ENCODE results near the gene USP9X. TPM values are rescaled to one million over a fixed set of nuclear protein-coding genes. Genes with fewer than 3 reads are reported as not detected.

The USP9X gene
- total and polyA plus RNA-seq, 2 experiments from 2014 or later, result 62.2 to 329 TPM

- no peaks in the 10 kb centered on the region; the same call in 2 of the 3 replicates for H3K9me3 Mint-ChIP-seq
- H3K4me3 ChIP-seq, result no peak overlapping the region
- H3K27ac ChIP-seq (ENCODE audit: low read depth), result no peak overlapping the region
- peaks cover 5% of the 10 kb centered on the region for H3K27me3 Mint-ChIP-seq (ENCODE audit: insufficient read depth, low read depth, poor library complexity)
- no peaks in the 10 kb centered on the region for H3K9me2 ChIP-seq (ENCODE audit: insufficient read depth)
- DNase-seq (ENCODE audit: low spot score) (no peak), ATAC-seq (no peak)
- no peak overlapping the region for H3K27ac Mint-ChIP-seq
- H3K4me3 Mint-ChIP-seq, result no peak overlapping the region
- H3K4me1 ChIP-seq (ENCODE audit: insufficient read depth), result no peaks in the 10 kb centered on the region
- H2AFZ ChIP-seq, result no peak overlapping the region
- TF ChIP-seq EZH2 (IDR thresholded peaks at IDR 0.05; ENCODE audit: low read depth, unreplicated experiment) (no peak), ZNF331 (CRISPR knock-in tag; IDR thresholded peaks at IDR 0.05; ENCODE audit: low read depth) (no peak), NANOG (IDR thresholded peaks at IDR 0.05; ENCODE audit: borderline replicate concordance) (no peak), ETS1 (IDR thresholded peaks at IDR 0.05) (no peak), JUNB (IDR thresholded peaks at IDR 0.05; ENCODE audit: unreplicated experiment) (no peak), CTCF (conservative IDR thresholded peaks at IDR 0.05; ENCODE audit: low read depth in 2 of 2) (no peak), CREB1 (CRISPR knock-in tag; IDR thresholded peaks at IDR 0.05; ENCODE audit: low read depth) (no peak), ZNF114 (CRISPR knock-in tag; IDR thresholded peaks at IDR 0.05) (no peak)
- H3K36me3 ChIP-seq (ENCODE audit: insufficient read depth), result no peaks in the 10 kb centered on the region
- no peak overlapping the region for H3K4me2 ChIP-seq
- H4K20me1 ChIP-seq (replicated peaks; ENCODE audit: insufficient read depth), result no peaks in the 10 kb centered on the region
- H3K79me2 ChIP-seq (replicated peaks; ENCODE audit: insufficient read depth), result no peaks in the 10 kb centered on the region
- no peaks in the 10 kb centered on the region for H3K27me3 ChIP-seq (ENCODE audit: insufficient read depth)
- no peaks in the 10 kb centered on the region for H3F3A ChIP-seq (replicated peaks; ENCODE audit: low read depth)
- 0 out of 3 replicates have a peak, but pooled peaks cover 2% of the 10 kb centered on the region for H3K36me3 Mint-ChIP-seq (ENCODE audit: low read depth)
- H3K4me1 Mint-ChIP-seq, result peaks cover 5% of the 10 kb centered on the region; the same call in 2 of the 3 replicates
Observed at GRCh38 chrX:41036668-41037326, 48.4 kb upstream of the USP9X start.

- H3K4me3 ChIP-seq, result no peak overlapping the region
- peaks cover 25% of the 10 kb centered on the region for H3K4me1 ChIP-seq (ENCODE audit: insufficient read depth)
- no peak overlapping the region for H3K27ac ChIP-seq (ENCODE audit: low read depth)
- no peaks in the 10 kb centered on the region for H3F3A ChIP-seq (replicated peaks; ENCODE audit: low read depth)
- TF ChIP-seq CREB1 (CRISPR knock-in tag; IDR thresholded peaks at IDR 0.05; ENCODE audit: low read depth) (no peak), EZH2 (IDR thresholded peaks at IDR 0.05; ENCODE audit: low read depth, unreplicated experiment) (no peak), STAT1 (IDR thresholded peaks at IDR 0.05; ENCODE audit: unreplicated experiment) (no peak), ZNF331 (CRISPR knock-in tag; IDR thresholded peaks at IDR 0.05; ENCODE audit: low read depth) (no peak), CTCF (conservative IDR thresholded peaks at IDR 0.05; ENCODE audit: low read depth in 2 of 2) (no peak)
- ATAC-seq (no peak), DNase-seq (ENCODE audit: low spot score) (no peak)
- H4K20me1 ChIP-seq (replicated peaks; ENCODE audit: insufficient read depth), result no peaks in the 10 kb centered on the region
- Mint-ChIP-seq H3K4me3 (no peak overlapping the region), H3K4me1 (peaks cover 22% of the 10 kb centered on the region), H3K9me3 (no peaks in the 10 kb centered on the region), H3K36me3 (ENCODE audit: low read depth) (no peaks in the 10 kb centered on the region), H3K27ac (no peak overlapping the region), H3K27me3 (ENCODE audit: insufficient read depth, low read depth, poor library complexity) (peaks cover 6% of the 10 kb centered on the region)
- no peaks in the 10 kb centered on the region for H3K79me2 ChIP-seq (replicated peaks; ENCODE audit: insufficient read depth)
- H3K36me3 ChIP-seq (ENCODE audit: insufficient read depth), result no peaks in the 10 kb centered on the region
- H3K9me2 ChIP-seq (ENCODE audit: insufficient read depth), result no peaks in the 10 kb centered on the region
- H3K4me2 ChIP-seq, result no peak overlapping the region
- H2AFZ ChIP-seq, result no peak overlapping the region
- H3K27me3 ChIP-seq (ENCODE audit: insufficient read depth), result no peaks in the 10 kb centered on the region
Observed at GRCh38 chrX:41043196-41043595, 42.0 kb upstream of the USP9X start.
